ENCODE measurements around the gene AIMP2.

- no peak for TF ChIP-seq CTCF (IDR thresholded peaks at IDR 0.05)
- TF ChIP-seq ZFX (IDR thresholded peaks at IDR 0.05; ENCODE audit: borderline replicate concordance), result no peak
Observed at GRCh38 chr7:6028563-6028962, 19.5 kb downstream of the AIMP2 start.

Data from 22Rv1 (cell line).